ENCODE results near the gene RSRP1.
"Not testable (repeated sequence)": the region's sequence is repeated elsewhere in the genome, so short reads cannot be mapped to it uniquely, and the experiment has no call there.

DNA sequence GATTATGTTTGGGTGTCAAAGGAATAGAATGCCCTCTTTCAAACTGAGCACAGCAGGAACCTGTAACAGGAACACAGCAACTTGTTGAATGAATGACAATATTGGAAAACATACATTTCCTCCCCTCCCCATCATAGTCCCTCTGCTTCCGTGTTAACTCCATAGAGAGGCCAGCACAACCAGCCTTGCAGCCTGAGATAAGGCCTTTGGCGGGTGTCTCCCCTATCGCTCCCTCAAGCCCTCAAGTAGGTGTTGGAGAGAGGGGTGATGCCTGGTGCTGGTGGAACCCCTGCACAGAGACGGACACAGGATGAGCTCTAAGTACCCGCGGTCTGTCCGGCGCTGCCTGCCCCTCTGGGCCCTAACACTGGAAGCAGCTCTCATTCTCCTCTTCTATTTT lies 25.0 kb upstream of the RSRP1 start, which contains the start of gene RHD:
- not testable (repeated sequence) for TF ChIP-seq YY1 (IDR thresholded peaks at IDR 0.05; ENCODE audit: extremely low read depth, insufficient replicate concordance, low read depth, low read length); ZFX (IDR thresholded peaks at IDR 0.05); POLR2AphosphoS5 (IDR thresholded peaks at IDR 0.05; ENCODE audit: low read depth, low read length); ZNF274 (IDR thresholded peaks at IDR 0.05; ENCODE audit: low read depth, low read length); EZH2phosphoT487 (IDR thresholded peaks at IDR 0.05; ENCODE audit: borderline replicate concordance); FOSL1 (IDR thresholded peaks at IDR 0.05; ENCODE audit: low read depth); POLR2A (IDR thresholded peaks at IDR 0.05; ENCODE audit: borderline replicate concordance, extremely low read depth, insufficient read depth, insufficient read length); SIN3A (IDR thresholded peaks at IDR 0.05; ENCODE audit: low read depth)
- TF ChIP-seq, protein P1, sequence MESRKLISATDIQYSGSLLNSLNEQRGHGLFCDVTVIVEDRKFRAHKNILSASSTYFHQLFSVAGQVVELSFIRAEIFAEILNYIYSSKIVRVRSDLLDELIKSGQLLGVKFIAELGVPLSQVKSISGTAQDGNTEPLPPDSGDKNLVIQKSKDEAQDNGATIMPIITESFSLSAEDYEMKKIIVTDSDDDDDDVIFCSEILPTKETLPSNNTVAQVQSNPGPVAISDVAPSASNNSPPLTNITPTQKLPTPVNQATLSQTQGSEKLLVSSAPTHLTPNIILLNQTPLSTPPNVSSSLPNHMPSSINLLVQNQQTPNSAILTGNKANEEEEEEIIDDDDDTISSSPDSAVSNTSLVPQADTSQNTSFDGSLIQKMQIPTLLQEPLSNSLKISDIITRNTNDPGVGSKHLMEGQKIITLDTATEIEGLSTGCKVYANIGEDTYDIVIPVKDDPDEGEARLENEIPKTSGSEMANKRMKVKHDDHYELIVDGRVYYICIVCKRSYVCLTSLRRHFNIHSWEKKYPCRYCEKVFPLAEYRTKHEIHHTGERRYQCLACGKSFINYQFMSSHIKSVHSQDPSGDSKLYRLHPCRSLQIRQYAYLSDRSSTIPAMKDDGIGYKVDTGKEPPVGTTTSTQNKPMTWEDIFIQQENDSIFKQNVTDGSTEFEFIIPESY (IDR thresholded peaks at IDR 0.05; ENCODE audit: extremely low read depth, insufficient replicate concordance, low read length): not testable (repeated sequence)
- TF ChIP-seq, protein P2, sequence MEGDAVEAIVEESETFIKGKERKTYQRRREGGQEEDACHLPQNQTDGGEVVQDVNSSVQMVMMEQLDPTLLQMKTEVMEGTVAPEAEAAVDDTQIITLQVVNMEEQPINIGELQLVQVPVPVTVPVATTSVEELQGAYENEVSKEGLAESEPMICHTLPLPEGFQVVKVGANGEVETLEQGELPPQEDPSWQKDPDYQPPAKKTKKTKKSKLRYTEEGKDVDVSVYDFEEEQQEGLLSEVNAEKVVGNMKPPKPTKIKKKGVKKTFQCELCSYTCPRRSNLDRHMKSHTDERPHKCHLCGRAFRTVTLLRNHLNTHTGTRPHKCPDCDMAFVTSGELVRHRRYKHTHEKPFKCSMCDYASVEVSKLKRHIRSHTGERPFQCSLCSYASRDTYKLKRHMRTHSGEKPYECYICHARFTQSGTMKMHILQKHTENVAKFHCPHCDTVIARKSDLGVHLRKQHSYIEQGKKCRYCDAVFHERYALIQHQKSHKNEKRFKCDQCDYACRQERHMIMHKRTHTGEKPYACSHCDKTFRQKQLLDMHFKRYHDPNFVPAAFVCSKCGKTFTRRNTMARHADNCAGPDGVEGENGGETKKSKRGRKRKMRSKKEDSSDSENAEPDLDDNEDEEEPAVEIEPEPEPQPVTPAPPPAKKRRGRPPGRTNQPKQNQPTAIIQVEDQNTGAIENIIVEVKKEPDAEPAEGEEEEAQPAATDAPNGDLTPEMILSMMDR (IDR thresholded peaks at IDR 0.05 in 2 of 3, conservative IDR thresholded peaks at IDR 0.05 in 1 of 3; ENCODE audit: borderline replicate concordance in 1 of 3, insufficient read depth in 1 of 3, low read depth in 2 of 3, low read length in 2 of 3): not testable (repeated sequence)
- TF ChIP-seq, protein P3, sequence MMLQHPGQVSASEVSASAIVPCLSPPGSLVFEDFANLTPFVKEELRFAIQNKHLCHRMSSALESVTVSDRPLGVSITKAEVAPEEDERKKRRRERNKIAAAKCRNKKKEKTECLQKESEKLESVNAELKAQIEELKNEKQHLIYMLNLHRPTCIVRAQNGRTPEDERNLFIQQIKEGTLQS (IDR thresholded peaks at IDR 0.05): not testable (repeated sequence)
